Fibroblast of lung (primary cell): Measurements from ENCODE around the gene DMBT1. TPM values are rescaled to one million over a fixed set of nuclear protein-coding genes. Genes with fewer than 3 reads are reported as not detected.

Experiments used
- DNase-seq, 2 donors: peaks; one replicate each; pipeline versions ENCODE4 v3.0.0 to v3.0.0-alpha.2; 2010; ENCODE audit warnings: low read depth in 2 of 2
- H2AFZ ChIP-seq: 2 replicates; pipeline ENCODE4 v1.5.1; 2012; ENCODE audit warnings: low read length, control low read depth, inconsistent platforms
- H3K27ac ChIP-seq: 2 replicates; pipeline ENCODE4 v1.5.1; 2011; ENCODE audit warnings: low read length, control low read depth; ENCODE audit not compliant: insufficient read depth
- H3K27me3 ChIP-seq: 2 replicates; pipeline ENCODE4 v1.5.1; 2011; ENCODE audit warnings: mild to moderate bottlenecking, low read length; ENCODE audit not compliant: control insufficient read depth, insufficient read depth
- H3K36me3 ChIP-seq: 2 replicates; pipeline ENCODE4 v1.5.1; 2011; ENCODE audit warnings: low read length; ENCODE audit not compliant: control insufficient read depth, insufficient read depth
- H3K4me1 ChIP-seq: 2 replicates; pipeline ENCODE4 v1.5.1; 2011; ENCODE audit warnings: low read length; ENCODE audit not compliant: control insufficient read depth, insufficient read depth; ENCODE audit errors: extremely low read depth
- H3K4me2 ChIP-seq: 2 replicates; pipeline ENCODE4 v1.5.1; 2011; ENCODE audit warnings: low read length, control low read depth; ENCODE audit not compliant: insufficient read depth; ENCODE audit errors: extremely low read depth
- H3K4me3 ChIP-seq, 4 experiments: fragments of 200-600 bp in 1 of 4; sonication (generic) in 1 of 4; replicated peaks in 1 of 4; 2 replicates each; pipeline ENCODE4 v1.5.1; 2011 to 2016; ENCODE audit warnings: low read length in 4 of 4, low read depth in 3 of 4, mild to moderate bottlenecking in 3 of 4, control low read depth in 2 of 4, inconsistent platforms in 1 of 4, mixed read lengths in 1 of 4; ENCODE audit not compliant: insufficient read depth in 1 of 4; ENCODE audit errors: control extremely low read depth in 1 of 4
- H3K79me2 ChIP-seq: 2 replicates; pipeline ENCODE4 v1.5.1; 2012; ENCODE audit warnings: mild to moderate bottlenecking, low read length, inconsistent platforms; ENCODE audit not compliant: control insufficient read depth, insufficient read depth
- H3K9ac ChIP-seq: 2 replicates; pipeline ENCODE4 v1.5.1; 2011; ENCODE audit warnings: mild to moderate bottlenecking, low read length, control low read depth; ENCODE audit not compliant: insufficient read depth
- H3K9me3 ChIP-seq: 2 replicates; pipeline ENCODE4 v1.5.1; 2012; ENCODE audit warnings: low read depth, low read length; ENCODE audit not compliant: control insufficient read depth, insufficient read depth
- H4K20me1 ChIP-seq: 2 replicates; pipeline ENCODE4 v1.5.1; 2011; ENCODE audit warnings: low read length; ENCODE audit not compliant: control insufficient read depth, insufficient read depth; ENCODE audit errors: extremely low read depth
- EZH2 ChIP-seq: IDR thresholded peaks from 2 replicates; pipeline ENCODE4 v1.5.1; 2012; ENCODE audit warnings: low read length, control low read depth, mild to moderate bottlenecking; ENCODE audit errors: missing control alignments
- polyA plus RNA-seq, 2 donors: library from polyadenylated mRNA; depleted of rRNA in 1 of 2; stranded (reverse) in 1 of 2; unstranded in 1 of 2; fragments of >200 nt; gene quantifications; 2 replicates each; pipeline ENCODE4 v1.2.1, GENCODE V29; 2011 to 2012; ENCODE audit warnings: missing spikeins in 1 of 2
- total RNA-seq: library from RNA; depleted of rRNA; stranded (reverse); fragments of >200 nt; gene quantifications from 2 replicates; pipeline ENCODE4 v1.2.1, GENCODE V29; 2014
- TF ChIP-seq, protein P1 (sequence below), 2 donors: IDR thresholded peaks in 1 of 2; conservative IDR thresholded peaks in 1 of 2; 1 replicate in 1 of 2; 2 replicates in 1 of 2; pipeline ENCODE4 v1.5.1; 2011 to 2012; ENCODE audit warnings: low read length in 2 of 2, control low read depth in 1 of 2, inconsistent platforms in 1 of 2, low read depth in 1 of 2, mild to moderate bottlenecking in 1 of 2

The DMBT1 gene
- total and polyA plus RNA-seq, 2 donors (not counting 1 experiment from before 2014, with no cell fraction given), result under 0.01 TPM; not detected in 1

GRCh38 chr10:122669842-122670241, 109.3 kb downstream of the DMBT1 start:
- DNase-seq, result no peak

DNA sequence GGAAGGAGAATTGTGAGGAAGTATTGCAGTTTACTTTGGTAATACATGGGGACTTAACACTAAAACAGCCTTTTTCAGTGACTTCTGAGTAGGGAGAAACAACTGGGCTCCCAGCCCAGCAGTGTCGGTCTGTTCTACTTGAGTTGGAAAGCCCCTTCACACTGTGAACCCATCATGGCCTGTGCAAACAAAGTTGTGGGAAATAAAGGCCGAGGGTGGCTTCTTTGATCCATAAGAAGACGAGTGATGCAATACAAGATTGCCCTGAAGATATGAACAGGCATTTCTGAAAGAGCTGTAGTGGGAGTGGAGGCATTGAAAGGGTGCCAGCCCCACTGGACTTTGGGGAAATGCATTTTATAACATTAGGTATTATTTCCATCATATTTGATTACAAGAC, 110.8 kb downstream of the DMBT1 start:
- H3K4me2 ChIP-seq, result no peak overlapping the region
- H3K9me3 ChIP-seq, result no peaks in the 10 kb centered on the region
- H3K27ac ChIP-seq, result no peak overlapping the region
- H3K27me3 ChIP-seq, result no peaks in the 10 kb centered on the region
- H2AFZ ChIP-seq, result no peak overlapping the region
- H3K4me3 ChIP-seq, result no peak overlapping the region
- DNase-seq, result no peak
- H3K4me1 ChIP-seq, result no peaks in the 10 kb centered on the region
- no peaks in the 10 kb centered on the region for H3K79me2 ChIP-seq
- no peaks in the 10 kb centered on the region for H4K20me1 ChIP-seq
- no peaks in the 10 kb centered on the region for H3K36me3 ChIP-seq
- no peak overlapping the region for H3K9ac ChIP-seq
- TF ChIP-seq, protein P1, sequence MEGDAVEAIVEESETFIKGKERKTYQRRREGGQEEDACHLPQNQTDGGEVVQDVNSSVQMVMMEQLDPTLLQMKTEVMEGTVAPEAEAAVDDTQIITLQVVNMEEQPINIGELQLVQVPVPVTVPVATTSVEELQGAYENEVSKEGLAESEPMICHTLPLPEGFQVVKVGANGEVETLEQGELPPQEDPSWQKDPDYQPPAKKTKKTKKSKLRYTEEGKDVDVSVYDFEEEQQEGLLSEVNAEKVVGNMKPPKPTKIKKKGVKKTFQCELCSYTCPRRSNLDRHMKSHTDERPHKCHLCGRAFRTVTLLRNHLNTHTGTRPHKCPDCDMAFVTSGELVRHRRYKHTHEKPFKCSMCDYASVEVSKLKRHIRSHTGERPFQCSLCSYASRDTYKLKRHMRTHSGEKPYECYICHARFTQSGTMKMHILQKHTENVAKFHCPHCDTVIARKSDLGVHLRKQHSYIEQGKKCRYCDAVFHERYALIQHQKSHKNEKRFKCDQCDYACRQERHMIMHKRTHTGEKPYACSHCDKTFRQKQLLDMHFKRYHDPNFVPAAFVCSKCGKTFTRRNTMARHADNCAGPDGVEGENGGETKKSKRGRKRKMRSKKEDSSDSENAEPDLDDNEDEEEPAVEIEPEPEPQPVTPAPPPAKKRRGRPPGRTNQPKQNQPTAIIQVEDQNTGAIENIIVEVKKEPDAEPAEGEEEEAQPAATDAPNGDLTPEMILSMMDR (conservative IDR thresholded peaks at IDR 0.05 in 1 of 2, IDR thresholded peaks at IDR 0.05 in 1 of 2; ENCODE audit: low read depth in 1 of 2, low read length in 2 of 2), result no peak
- no peak for TF ChIP-seq EZH2

More at GRCh38 chr10:122669842-122670241, 109.3 kb downstream of the DMBT1 start:
- TF ChIP-seq, protein P1 (conservative IDR thresholded peaks at IDR 0.05 in 1 of 2, IDR thresholded peaks at IDR 0.05 in 1 of 2; ENCODE audit: low read depth in 1 of 2, low read length in 2 of 2), result no peak
- TF ChIP-seq EZH2, result no peak
- no peaks in the 10 kb centered on the region for H3K9me3 ChIP-seq
- no peak overlapping the region for H3K4me2 ChIP-seq
- H2AFZ ChIP-seq, result no peak overlapping the region
- no peaks in the 10 kb centered on the region for H3K4me1 ChIP-seq
- H3K36me3 ChIP-seq, result no peaks in the 10 kb centered on the region
- H3K27me3 ChIP-seq, result no peaks in the 10 kb centered on the region
- H3K27ac ChIP-seq, result no peak overlapping the region
- H3K9ac ChIP-seq, result no peak overlapping the region
- H4K20me1 ChIP-seq, result no peaks in the 10 kb centered on the region
- no peaks in the 10 kb centered on the region for H3K79me2 ChIP-seq
- H3K4me3 ChIP-seq, result no peak overlapping the region

GRCh38 chr10:122672655-122673054, 112.1 kb downstream of the DMBT1 start:
- Histone ChIP-seq H2AFZ (no peak overlapping the region), H3K4me3 (no peak overlapping the region), H3K4me2 (no peak overlapping the region), H4K20me1 (no peaks in the 10 kb centered on the region), H3K36me3 (no peaks in the 10 kb centered on the region), H3K9me3 (no peaks in the 10 kb centered on the region), H3K9ac (no peak overlapping the region), H3K27me3 (no peaks in the 10 kb centered on the region), H3K27ac (no peak overlapping the region), H3K4me1 (no peaks in the 10 kb centered on the region), H3K79me2 (no peaks in the 10 kb centered on the region)
- TF ChIP-seq EZH2, result no peak
- TF ChIP-seq, protein P1 (conservative IDR thresholded peaks at IDR 0.05 in 1 of 2, IDR thresholded peaks at IDR 0.05 in 1 of 2; ENCODE audit: low read depth in 1 of 2, low read length in 2 of 2), result no peak
- DNase-seq, result no peak
